ENCODE measurements around the gene EID3. TPM values are rescaled to one million over a fixed set of nuclear protein-coding genes. Genes with fewer than 3 reads are reported as not detected.
"Not testable (repeated sequence)": the region's sequence is repeated elsewhere in the genome, so short reads cannot be mapped to it uniquely, and the experiment has no call there.

The EID3 gene
- total and polyA plus RNA-seq, 9 of the 15 experiments (the other 6 are each of a cell fraction or from before 2014, with no cell fraction given): 0.07 to 3.5 (median 0.42) TPM

DNA sequence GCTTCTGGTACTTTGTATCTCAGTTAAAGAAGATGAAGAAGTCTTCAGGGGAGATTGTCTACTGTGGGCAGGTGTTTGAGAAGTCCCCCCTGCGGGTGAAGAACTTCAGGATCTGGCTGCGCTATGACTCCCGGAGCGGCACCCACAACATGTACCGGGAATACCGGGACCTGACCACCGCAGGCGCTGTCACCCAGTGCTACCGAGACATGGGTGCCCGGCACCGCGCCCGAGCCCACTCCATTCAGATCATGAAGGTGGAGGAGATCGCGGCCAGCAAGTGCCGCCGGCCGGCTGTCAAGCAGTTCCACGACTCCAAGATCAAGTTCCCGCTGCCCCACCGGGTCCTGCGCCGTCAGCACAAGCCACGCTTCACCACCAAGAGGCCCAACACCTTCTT lies 38.1 kb upstream of the EID3 start:
- H3K27ac ChIP-seq (ENCODE audit: extremely low read depth, low read depth, low read length); POLR2A ChIA-PET; H3K4me2 ChIP-seq (ENCODE audit: insufficient read depth, low read length); H3K9ac ChIP-seq (ENCODE audit: insufficient read depth in 1 of 2, low read depth in 2 of 2, low read length in 2 of 2); H3K79me2 ChIP-seq (ENCODE audit: control insufficient read depth, insufficient read depth, low read length); DNase-seq (ENCODE audit: extremely low read depth in 1 of 4, low spot score in 3 of 4); H4K20me1 ChIP-seq (replicated peaks; ENCODE audit: control insufficient read depth, insufficient read depth, low read length); FAIRE-seq; H3K36me3 ChIP-seq (ENCODE audit: control insufficient read depth, insufficient read depth, low read length); H3K4me3 ChIP-seq; ATAC-seq; CTCF ChIA-PET (ENCODE audit: low intra/inter-chr PET ratio); intact Hi-C loops (cut with micrococcal nuclease); H3K9me1 ChIP-seq (ENCODE audit: control insufficient read depth, insufficient read depth, low read length); H3K9me3 ChIP-seq (replicated peaks; ENCODE audit: control insufficient read depth, insufficient read depth, low read depth, low read length); H3K4me1 ChIP-seq (replicated peaks in 1 of 2; ENCODE audit: control insufficient read depth in 2 of 2, insufficient read depth in 2 of 2, low read length in 2 of 2); in situ Hi-C loops (cut with MboI); H2AFZ ChIP-seq (ENCODE audit: low read depth, low read length); H3K27me3 ChIP-seq (ENCODE audit: control insufficient read depth in 2 of 2, insufficient read depth in 2 of 2, low read length in 2 of 2): not testable (repeated sequence)
- TSS peak; percentile 73 for BruUV-seq (replicated peaks)
- 100% methylated on average over 5 of the region's 24 CpGs for WGBS (ENCODE audit: insufficient coverage, low coverage, missing lambda C conversion rate)

DNA sequence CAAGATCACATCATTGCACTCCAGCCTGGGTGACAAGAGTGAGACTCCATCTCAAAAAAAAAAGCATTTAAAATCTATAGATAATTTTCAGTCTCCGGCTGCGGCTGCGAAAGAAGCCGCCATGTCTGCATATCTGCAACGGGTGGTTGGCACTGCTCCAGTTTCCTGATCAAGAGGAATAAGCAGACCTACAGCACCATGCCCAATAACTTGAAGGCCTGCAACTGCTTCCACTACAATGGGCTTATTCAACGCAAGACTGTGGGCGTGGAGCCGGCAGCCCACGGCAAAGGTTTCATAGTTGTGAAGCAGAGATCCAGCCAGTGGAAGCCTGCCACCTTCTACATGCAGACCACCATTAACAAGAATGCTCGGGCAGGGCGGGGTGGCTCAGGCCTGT lies 30.6 kb upstream of the EID3 start:
- H3K9me1 ChIP-seq (ENCODE audit: control insufficient read depth, insufficient read depth, low read length): no peaks in the 10 kb centered on the region
- peak; percentile 69 for TF ChIP-seq NFIC (IDR thresholded peaks at IDR 0.05)
- TF ChIP-seq, protein P1, sequence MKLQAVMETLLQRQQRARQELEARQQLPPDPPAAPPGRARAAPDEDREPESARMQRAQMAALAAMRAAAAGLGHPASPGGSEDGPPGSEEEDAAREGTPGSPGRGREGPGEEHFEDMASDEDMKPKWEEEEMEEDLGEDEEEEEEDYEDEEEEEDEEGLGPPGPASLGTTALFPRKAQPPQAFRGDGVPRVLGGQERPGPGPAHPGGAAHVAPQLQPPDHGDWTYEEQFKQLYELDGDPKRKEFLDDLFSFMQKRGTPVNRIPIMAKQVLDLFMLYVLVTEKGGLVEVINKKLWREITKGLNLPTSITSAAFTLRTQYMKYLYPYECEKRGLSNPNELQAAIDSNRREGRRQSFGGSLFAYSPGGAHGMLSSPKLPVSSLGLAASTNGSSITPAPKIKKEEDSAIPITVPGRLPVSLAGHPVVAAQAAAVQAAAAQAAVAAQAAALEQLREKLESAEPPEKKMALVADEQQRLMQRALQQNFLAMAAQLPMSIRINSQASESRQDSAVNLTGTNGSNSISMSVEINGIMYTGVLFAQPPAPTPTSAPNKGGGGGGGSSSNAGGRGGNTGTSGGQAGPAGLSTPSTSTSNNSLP (IDR thresholded peaks at IDR 0.05; ENCODE audit: borderline replicate concordance, low read depth, low read length): no peak
- FAIRE-seq (no peak), ATAC-seq (no peak), DNase-seq (ENCODE audit: extremely low read depth in 1 of 4, low spot score in 3 of 4) (no peak)
- H2AFZ ChIP-seq (ENCODE audit: low read depth, low read length): peak overlapping the region; percentile 66; the same call in 1 of the 2 replicates
- no peaks in the 10 kb centered on the region for H4K20me1 ChIP-seq (replicated peaks; ENCODE audit: control insufficient read depth, insufficient read depth, low read length)
- intact Hi-C loops (cut with micrococcal nuclease) (no loop called here), in situ Hi-C loops (cut with MboI) (no loop called here)
- CTCF ChIA-PET (ENCODE audit: low intra/inter-chr PET ratio): no interaction called here
- H3K4me2 ChIP-seq (ENCODE audit: insufficient read depth, low read length): no peak overlapping the region
- H3K36me3 ChIP-seq (ENCODE audit: control insufficient read depth, insufficient read depth, low read length): no peaks in the 10 kb centered on the region
- no peaks in the 10 kb centered on the region for H3K79me2 ChIP-seq (ENCODE audit: control insufficient read depth, insufficient read depth, low read length)
- no peak overlapping the region for H3K27ac ChIP-seq (ENCODE audit: extremely low read depth, low read depth, low read length)
- no peaks in the 10 kb centered on the region for H3K27me3 ChIP-seq (ENCODE audit: control insufficient read depth in 2 of 2, insufficient read depth in 2 of 2, low read length in 2 of 2)
- no TSS peak for BruUV-seq (replicated peaks)
- POLR2A ChIA-PET: interaction anchor here (5.4 kb wide), 1 partner anchor 15 kb away, joined by 60 read pairs; no protein-coding TSS in a partner anchor
- no peaks in the 10 kb centered on the region; a peak in 1 of 5 replicates for H3K4me1 ChIP-seq (replicated peaks in 1 of 2; ENCODE audit: control insufficient read depth in 2 of 2, insufficient read depth in 2 of 2, low read length in 2 of 2)
- H3K9me3 ChIP-seq (replicated peaks; ENCODE audit: control insufficient read depth, insufficient read depth, low read depth, low read length): no peaks in the 10 kb centered on the region
- 52% methylated on average over 11 of the region's 11 CpGs for WGBS (ENCODE audit: insufficient coverage, low coverage, missing lambda C conversion rate)
- H3K9ac ChIP-seq (ENCODE audit: insufficient read depth in 1 of 2, low read depth in 2 of 2, low read length in 2 of 2): no peak overlapping the region
- H3K4me3 ChIP-seq: no peak overlapping the region
